Hematopoietic multipotent progenitor cell treated with erythropoietin and hydrocortisone succinate and interleukin-3 and kit ligand, for 8 days (in vitro differentiated cells): ENCODE results near the gene CRYZL1.
"Not testable (repeated sequence)": the region's sequence is repeated elsewhere in the genome, so short reads cannot be mapped to it uniquely, and the experiment has no call there.

Experiments
- DNase-seq: peaks from one replicate; pipeline ENCODE4 v3.0.0-alpha.2; 2015

Gene CRYZL1

DNA sequence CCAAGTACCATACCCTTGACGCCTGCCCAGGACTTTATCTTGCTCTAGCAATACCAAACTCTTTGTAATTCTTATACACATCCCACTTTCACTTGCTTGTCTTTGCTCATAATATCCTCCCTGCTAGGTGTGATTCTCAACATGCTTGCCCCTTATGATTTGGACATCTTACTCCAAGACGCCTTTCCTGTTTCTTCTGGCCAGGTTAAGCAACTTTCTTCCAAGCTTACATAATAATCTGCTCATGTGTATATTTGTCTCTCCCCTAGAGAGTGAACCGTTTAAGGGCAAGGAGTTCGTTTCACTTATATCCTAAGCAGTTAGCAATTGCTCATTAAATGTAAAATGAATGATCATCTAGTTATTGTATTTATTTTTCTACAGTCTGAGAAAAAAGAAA is 21.8 kb downstream of the CRYZL1 start:
- DNase-seq: no peak

DNA sequence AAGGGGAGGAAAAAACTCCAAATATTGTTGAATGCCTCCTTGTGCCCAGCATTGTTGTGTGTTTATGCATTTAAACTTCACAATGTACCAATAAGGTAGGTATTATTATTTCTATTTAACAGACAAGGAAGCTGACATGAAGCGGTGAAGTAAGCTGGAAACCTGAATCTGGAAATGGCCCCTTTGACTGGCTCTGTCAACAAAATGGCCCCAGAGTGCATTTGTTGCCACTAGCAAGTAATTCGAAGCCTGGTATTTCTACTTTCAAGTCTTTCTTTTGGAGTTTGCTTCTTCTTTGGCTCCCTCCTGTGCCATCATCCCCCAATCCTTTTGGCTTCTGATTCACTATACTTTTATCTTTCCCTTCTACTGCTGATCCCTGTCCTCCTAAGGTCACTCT is 23.1 kb downstream of the CRYZL1 start:
- no peak for DNase-seq

DNA sequence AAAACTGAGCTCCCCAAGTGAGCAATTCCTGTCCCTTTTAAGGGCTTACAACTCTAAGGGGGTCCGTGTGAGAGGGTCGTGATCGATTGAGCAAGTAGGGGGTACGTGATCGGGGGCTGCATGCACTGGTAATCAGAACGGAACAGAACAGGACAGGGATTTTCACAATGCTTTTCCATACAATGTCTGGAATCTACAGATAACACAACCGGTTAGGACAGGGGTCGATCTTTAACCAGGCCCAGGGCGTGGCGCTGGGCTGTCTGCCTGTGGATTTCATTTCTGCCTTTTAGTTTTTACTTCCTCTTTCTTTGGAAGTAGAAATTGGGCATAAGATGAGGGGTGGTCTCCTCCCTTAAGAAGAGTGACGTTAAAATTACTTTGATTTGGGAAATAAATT is 24.0 kb downstream of the CRYZL1 start:
- DNase-seq: peak; percentile 17

DNA sequence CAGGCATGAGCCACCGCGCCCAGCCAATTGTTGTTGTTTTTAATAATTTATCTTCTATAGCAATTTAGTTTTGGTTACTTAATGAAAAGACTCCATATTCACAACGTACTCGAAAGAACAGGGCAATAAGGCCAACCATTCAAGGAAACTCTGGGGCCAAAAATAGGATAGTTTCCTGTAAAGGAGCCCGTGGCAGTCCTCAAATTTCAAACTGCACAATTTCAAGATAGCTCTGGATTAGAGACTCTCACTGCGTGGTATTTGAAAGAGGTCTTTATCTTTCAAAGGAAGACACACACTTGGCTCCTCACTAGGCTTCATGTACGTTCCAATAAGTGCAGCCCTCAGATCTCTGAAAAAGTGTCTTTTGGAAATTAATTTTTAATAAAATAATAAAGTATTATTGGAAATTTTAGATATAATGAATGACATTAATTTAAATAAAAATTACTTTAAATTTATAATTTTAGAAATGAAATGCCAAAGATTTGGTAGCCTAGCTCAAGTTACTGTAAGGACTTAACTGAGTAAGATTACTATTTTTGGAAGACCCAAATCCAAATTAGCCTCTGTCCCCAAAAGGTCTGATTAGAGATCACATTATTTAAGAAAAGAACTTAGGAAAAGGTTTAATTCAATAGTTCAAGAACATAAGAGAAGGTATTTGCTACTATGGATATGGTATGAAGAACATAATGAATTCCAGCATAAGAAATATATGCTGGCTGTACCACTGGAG is 30.4 kb downstream of the CRYZL1 start:
- DNase-seq: no peak

DNA sequence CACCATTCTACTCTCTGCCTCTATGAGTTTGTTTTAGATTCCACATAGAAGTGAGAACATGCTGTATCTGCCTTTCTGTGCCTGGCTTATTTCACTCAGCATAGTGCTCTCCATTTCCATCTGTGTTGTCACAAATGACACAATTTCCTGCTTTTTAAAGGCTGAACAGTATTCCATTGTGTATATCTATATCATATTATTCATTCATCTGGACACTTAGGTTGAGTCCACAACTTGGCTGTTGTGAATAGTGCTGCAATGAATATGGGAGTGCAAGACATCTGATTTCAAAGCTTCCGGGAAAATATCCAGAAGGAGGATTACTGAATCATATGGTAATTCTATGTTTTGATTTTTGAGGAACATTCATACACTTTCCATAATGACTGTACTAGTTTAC is 33.0 kb downstream of the CRYZL1 start:
- no peak for DNase-seq

DNA sequence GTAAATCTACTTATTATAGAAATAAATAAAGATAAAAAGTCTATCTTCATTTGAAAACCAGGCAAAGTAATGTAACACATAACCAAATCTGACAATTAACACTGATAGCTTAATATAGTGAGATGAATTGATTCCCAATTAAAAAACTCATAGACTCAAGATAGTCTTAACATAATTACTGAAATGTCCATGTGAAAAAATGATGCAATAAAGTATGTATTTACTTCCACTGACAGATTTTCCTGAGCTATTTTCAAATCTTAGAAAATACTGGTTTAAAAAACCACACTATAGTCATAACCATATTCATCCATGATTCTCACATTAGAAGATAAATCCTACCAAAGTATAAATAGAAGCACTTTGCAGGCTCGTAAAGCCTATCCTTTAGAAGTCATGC is 43.5 kb downstream of the CRYZL1 start:
- DNase-seq: no peak

DNA sequence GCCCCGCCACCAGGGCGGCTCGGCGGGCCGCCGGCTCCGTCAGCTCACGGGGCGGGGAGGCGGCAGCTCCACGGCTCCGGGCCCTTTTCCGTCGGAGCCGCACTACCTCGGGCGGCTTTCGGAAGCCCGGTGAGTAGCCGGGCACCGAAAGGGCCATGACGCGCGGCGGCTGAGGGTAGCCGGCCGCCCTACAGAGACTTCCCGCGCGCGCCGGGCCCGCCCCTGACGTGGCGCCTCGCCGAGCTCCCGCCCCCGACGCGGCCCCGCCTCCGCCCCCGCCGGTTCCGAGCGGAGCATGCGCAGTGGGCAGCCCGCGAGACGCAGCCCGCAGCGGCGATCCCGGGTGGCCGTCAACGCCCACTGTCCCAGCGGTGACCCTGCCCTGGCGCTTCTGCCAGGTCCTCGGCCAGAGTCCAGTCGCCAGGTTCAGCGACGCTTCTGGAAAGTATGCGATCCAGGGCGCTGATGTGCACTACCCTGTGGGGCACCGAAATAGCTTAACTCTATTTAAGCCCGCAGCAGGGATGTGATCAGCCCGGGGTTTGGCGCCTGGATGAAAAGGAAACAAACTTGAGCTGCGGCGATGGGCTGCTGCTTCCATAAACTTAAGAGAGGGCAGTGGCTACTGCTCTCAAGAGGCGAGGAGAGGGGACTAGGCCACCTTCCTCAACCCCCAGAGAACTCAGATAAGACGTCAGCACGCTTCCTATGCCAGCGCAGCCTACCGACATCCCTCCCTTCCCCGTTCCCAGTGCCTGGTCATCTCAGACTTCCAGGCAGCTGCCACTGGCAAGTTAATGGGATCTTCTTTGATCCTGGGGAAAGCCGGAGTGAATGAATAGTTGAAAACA is 52.8 kb downstream of the CRYZL1 start, which contains the start of gene DONSON:
Gene DONSON, minus strand, starts transcription at position 200 of the 851 bp plus-strand sequence. Its CDS starts 43 bp downstream, at position 157.
- DNase-seq: peak; percentile 80

DNA sequence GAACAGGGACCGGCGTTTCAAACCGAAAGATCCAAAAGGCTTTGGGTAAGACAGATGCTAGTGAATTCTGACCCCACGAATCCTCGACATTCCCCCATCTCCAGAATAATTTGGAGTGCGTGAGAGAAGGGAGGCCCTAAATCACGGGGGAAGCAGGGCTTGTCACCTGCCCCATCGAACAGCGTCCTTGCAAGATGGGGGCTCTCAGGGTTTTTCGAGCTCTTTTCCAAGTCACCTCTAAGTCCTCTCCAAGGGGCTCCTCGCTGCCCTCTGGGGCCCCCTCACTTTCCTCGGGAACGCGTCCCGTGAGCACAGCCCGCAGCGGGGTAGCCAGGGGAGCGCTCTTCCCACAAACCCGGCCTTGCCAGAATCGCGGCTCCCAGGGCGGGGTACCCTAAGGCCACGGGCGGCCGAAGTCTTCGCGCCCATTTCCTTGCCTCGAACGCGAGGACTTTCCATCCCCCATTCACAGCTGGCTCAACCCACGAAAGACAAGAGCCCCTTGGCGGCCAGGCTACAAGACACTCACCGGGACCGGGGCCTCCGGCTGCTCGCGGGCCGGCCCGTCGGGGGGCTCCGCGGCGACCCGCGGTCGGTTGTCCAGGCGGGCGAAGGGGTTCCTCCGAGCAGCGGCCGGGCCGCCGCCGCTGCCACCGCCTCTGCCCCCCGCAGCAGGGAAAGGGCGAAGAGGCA is 53.6 kb downstream of the CRYZL1 start:
- peak; percentile 55 for DNase-seq

DNA sequence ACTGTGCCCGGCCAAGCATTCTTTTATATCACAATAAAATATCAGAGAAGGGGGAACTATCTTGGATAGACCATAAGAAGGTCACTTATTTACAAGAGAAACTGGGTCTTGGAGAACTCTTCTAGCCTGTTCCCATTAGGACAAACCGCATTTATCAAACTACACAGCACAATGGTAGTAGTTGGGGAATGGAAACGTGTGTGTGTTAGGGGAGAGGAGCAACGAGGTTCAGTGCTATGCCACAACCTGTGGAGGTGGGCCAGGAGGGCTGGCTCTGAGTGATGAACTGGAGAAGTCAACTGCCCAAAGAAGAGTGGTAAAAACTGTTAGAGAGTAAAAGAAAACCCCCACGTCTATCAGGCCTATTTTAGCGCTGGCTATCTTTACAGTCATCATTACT is 54.6 kb downstream of the CRYZL1 start:
- DNase-seq: no peak

DNA sequence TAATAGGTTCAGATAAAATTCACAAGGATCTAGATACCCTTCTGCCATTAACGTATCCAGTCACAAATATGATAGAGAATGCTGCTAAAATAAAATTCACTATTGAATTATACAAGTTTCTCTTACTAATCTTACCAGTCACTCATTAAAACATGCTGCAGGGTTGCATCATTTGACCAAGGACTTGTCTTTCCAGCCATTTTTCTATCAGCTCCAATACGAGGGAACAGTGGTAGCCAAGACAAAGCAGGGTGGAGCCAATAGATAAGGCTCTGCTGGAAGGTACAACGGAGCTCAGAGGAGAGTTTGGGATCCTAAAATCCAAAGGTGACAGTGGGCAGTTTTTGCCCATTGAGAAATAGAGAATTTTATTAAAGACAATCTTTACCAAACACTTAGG is 57.1 kb downstream of the CRYZL1 start:
- DNase-seq: peak; percentile 67

DNA sequence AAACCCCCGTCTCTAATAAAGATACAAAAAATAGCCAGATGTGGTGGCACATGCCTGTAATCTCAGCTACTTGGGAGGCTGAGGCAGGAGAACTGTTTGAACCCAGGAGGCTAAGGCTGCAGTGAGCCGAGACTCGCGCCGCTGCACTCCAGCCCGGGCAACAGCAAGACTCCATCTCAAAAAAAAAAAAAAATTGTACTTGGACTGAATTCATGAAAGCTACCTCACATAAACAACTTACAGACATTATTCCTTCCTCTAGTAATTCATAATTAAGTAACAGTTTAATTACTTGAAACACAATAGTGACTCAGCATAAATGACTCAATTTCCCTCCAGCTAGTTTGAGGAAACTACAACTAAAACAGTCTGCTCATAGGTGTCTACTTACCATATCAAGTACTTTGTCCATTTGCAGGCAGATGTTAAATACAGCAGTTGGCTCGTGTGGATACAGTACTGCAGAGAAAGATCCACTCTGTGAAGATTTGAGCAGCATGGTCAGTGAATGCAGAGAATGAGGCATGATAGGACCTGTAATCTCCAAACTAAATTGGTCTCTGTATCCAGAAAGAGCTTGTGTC is 62.5 kb downstream of the CRYZL1 start:
- DNase-seq: peak; percentile 28

DNA sequence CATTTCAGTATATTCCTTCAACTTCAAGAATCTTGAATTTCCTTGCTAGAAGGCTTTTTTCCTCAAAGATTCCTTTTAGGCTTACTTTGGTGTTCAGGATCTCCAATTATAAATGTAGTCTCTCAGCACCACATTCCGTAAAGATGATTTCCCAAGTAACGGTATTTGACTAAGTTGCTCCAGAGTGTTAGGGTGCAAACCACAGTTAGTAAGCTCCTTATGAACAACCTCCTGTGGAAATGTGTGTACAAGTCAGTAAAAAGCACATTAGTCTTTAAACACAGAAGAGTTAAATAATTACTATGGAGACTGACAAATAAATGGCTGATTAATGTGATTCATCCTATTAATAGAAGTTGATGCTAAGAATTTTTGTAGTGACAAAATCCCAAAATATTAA is 63.3 kb downstream of the CRYZL1 start:
- DNase-seq: no peak

DNA sequence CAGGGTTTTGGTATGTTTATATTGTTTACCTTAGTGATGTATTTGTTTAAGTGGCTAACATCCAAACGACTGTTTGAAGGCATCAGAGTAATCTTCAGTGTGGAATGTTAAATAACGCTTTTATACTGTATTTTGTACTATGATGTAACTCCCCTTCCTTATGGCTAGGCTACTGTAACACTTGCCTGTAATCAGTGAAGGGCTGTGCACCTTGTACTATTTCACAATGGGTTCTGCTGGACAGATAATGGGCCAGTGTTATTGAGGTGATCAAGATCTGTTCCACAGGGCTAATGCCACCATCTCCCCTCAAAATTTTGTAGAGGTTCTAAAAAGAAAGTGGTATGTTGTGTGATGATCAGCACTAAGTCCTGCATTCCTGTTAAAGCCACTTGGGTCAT is 64.8 kb downstream of the CRYZL1 start:
- not testable (repeated sequence) for DNase-seq

DNA sequence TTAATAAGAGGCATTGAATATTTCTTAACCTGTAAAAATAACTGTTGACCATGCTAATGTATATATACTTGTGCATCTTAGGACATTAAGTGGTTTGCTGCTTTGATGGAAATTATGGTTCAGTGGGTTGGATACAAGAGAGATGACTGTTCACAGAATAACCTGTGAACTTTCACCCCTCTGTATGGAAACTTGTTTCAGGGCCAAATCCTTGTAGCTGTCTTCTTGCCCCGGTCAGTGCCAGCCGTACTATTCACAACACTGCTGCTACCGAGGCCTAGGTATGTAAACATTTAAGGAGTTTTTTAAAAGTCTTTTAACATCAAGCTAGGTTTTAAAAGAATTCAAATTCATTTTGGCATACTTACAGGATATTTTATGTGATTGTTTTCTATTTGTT is 69.2 kb downstream of the CRYZL1 start:
- DNase-seq: no peak

DNA sequence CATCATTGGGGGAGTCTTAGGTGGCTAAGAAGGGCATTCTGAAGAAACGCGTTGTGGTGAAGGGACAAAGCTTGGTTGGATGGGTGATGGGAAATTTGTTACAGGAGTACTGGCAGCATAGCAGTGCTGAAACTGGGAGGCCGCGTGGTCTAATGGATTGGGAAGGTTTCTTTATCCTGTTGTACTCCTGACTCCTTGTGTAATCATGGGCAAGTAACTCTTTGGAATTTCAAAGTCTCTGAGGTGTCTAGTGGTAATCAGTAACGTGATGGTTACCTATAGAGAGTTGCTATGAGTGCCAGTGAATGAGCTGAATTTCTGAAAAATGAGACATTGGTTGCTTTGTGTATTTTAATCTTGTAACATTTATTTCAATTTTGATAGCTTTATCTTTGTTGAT is 71.5 kb downstream of the CRYZL1 start:
- no peak for DNase-seq

DNA sequence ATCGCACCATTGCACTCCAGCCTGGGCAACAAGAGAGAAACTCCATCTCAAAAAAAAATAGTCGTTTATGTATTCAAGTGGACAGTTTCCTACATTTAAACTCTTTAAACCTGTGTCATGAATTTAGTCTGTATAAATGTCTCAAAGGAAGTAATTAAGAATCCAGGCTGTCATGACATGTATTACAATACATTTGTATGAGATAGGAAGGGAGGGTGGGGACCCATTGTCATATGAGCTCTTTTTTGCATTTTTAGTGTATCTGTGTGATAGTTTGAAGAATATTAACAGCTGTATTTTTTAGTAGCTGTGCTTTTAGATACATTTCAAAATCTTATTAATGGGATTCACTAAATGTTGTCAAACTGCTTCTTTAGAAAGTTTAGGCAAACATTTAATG is 73.1 kb downstream of the CRYZL1 start:
- no peak for DNase-seq

DNA sequence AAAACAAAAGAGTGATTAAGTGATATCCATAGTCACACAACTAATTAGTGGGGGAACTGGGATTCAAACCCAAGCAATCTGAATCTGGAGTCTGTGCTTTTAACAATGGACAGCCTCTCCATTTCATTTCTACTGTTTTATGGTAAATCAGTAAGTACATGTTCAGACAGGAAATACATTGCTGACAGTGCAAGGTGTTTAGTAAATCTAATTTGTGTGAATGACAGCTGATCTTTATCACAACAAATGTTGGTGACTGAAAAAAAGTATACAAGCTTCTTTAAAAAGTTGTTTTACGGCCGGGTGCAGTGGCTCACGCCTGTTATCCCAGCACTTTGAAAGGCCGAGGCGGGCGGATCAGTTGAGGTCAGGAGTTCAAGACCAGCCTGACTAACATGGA is 73.6 kb downstream of the CRYZL1 start:
- no peak for DNase-seq

DNA sequence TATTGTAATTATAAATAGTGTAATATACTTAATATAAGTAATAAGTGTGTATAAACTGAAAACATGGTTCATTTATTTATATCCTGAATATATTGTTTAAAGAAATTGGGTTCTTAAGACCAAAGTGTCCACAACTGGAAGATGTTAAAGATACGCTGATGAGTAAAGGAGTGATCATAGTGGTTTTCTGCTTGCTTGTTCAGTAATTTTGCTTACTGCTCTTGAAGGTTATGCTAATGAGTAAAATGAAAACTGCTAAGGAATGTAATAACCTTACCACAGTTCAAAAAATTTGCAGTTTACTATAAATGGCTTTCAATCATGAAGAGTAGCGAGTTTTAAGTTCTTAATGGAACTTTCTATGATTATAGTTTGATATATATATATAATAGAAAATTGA is 75.0 kb downstream of the CRYZL1 start:
- no peak for DNase-seq

DNA sequence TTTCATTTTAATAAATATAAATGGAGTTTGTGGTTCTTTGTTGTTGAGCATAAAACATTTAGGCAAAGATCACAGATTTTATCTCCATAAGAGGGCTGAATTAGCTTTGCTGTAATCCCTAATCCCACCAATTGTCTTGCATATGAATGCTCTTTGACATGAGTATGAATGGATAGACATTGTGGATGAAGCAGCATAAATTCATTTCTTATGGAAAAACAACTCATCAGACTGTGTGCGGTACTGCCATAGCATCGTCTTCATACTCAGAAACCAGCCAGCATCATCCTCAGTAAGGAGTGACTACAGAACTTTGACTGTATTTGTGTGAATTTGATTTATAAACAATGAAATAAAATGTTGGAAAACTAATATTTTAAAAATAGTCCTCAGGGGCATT is 79.2 kb downstream of the CRYZL1 start:
- no peak for DNase-seq

DNA sequence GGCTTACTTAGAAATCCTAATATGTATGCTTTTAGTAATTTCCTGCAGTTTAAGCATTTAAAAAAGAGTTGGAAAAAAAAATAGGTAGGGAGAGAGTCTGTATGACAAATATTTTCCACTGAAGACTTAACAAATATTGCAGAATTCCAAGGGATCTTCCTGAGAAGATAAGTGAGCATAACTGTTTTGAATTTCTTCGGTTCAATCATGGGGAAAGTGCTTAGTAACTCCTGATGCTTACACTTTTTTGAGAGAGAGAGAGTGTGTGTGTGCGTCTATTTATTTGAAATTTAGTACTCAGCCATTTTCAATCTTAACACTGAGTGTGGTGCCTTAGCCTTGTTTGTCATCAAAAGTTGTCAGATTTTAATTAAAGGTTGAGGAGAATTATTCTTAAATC is 80.2 kb downstream of the CRYZL1 start:
- no peak for DNase-seq

DNA sequence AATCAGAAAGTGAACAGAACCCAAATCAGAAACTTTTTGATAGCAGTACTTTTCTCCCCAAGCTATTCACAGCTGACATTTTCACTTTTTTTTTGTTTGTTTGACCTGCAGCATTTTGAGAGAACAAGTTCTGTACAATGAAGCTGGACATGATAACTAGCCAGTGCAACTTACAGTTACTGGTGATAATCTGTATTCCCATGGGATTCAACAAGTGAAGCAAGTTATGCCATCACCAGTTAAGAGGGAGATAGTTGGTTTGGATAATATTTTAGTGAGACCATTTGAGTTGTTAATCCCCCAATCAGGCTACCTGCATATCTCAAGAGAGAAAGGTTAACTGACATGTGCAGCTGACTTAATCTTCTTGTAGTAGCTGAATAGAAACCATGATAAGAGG is 80.6 kb downstream of the CRYZL1 start:
- no peak for DNase-seq

DNA sequence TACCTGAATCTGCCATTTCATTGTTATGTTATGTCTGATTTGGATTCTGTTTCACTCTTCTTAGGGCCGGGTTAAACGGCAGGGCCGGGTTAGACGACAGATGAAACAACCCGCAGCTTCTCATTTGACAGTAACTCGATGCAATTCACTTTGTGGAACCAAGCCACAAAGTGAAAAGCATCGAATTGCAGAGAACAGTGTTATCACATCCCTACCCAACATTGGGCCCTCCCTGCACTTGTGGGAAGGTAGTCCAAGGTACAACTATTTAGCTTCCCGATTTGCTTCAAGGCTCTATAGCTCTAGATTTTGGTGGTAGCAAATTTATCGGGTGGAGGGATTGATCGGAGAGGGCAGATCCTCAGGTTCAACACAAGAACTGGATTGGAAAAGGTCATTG is 81.7 kb downstream of the CRYZL1 start:
- DNase-seq: no peak

DNA sequence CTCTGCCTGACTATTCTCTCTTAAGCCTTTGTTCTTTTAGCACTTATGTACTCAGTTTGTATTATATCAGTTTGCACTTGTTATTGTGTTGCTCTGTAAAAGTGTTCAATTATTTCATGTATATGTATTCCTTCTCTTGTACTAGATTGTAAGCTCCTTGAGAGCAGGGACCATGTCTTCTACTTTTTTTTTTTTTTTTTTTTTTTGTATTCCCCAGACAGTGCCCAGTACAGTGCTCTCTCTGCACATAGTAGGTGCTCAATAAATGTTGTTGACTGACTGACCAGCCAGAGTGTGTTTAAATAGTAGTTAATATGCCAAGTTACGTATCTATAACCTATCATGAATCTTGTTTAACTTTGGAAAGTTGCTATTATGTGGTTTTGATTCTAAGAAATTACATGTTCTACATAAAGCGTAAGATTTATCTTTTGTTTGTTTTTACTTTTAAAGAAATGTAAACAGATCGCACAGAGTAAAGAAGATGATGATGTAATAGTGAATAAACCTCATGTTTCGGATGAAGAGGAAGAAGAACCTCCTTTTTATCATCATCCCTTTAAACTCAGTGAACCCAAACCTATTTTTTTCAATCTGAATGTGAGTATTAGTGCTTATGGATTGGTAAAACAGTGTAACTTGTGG is 82.6 kb downstream of the CRYZL1 start:
- DNase-seq: no peak
